Dendritic cell treated with granulocyte-macrophage colony-stimulating factor and Interleukin-4, amounts not matched to agents 40 ng/mL and 50 ng/mL, for 4 days (primary cell): ENCODE measurements around the gene OR13C8.
"Not testable (repeated sequence)": the region's sequence is repeated elsewhere in the genome, so short reads cannot be mapped to it uniquely, and the experiment has no call there.

Experiments used
- H3K27ac Mint-ChIP-seq: one replicate; pipeline ENCODE4 v1.8.0; 2022; ENCODE audit warnings: mild to moderate bottlenecking, mixed read lengths
- H3K27me3 Mint-ChIP-seq: one replicate; pipeline ENCODE4 v1.8.0; 2022; ENCODE audit warnings: mild to moderate bottlenecking, mixed read lengths
- H3K36me3 Mint-ChIP-seq: one replicate; pipeline ENCODE4 v1.8.0; 2022; ENCODE audit warnings: low read depth, mixed read lengths
- H3K4me1 Mint-ChIP-seq: one replicate; pipeline ENCODE4 v1.8.0; 2022; ENCODE audit warnings: low read depth, mixed read lengths
- H3K4me3 Mint-ChIP-seq: one replicate; pipeline ENCODE4 v1.8.0; 2022; ENCODE audit warnings: mild to moderate bottlenecking, moderate library complexity, mixed read lengths
- H3K9me3 Mint-ChIP-seq: one replicate; pipeline ENCODE4 v1.8.0; 2022; ENCODE audit warnings: mixed read lengths
- intact Hi-C: fragments of 100-400 bp; cut with micrococcal nuclease; formaldehyde crosslinking; loops from one replicate; pipeline ENCODE4 v1.15.0; 2022

OR13C8 gene

DNA sequence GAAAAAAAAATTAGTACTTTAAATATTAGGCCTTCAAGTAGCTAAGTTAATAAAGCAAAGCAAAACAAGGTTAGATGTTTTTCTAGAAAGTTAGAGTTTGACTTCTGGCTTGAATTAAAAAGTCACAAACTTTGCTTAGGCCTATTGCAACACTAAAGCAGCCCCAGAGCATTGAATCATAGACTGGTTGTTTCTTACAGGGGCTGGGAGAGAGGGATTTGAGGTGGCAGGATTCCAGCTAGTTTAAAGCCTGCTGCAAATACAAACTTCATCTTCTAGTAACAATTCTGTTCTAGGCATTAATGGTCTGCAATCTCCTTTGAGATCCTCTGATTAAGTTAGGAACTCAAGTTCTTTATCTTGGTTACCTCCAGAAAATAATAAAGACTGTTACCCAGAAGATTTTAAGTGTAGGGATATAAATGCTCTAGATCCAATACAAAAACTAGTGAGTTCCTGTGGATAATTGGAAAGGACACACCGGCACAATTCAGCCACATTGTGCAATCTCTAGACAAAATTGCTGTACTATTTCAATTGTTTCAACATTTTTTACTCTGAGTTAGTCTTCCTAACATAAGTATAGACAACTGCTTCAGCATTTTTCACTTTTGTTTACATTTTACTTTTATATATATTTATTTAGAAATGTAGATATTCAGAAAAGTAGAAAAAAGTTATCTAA, 17.7 kb downstream of the OR13C8 start:
- H3K9me3 Mint-ChIP-seq = no peaks in the 10 kb centered on the region
- H3K4me3 Mint-ChIP-seq = no peak overlapping the region
- no peaks in the 10 kb centered on the region for H3K4me1 Mint-ChIP-seq
- no peaks in the 10 kb centered on the region for H3K36me3 Mint-ChIP-seq
- H3K27me3 Mint-ChIP-seq = no peaks in the 10 kb centered on the region
- intact Hi-C loops = no loop called here
- no peak overlapping the region for H3K27ac Mint-ChIP-seq

DNA sequence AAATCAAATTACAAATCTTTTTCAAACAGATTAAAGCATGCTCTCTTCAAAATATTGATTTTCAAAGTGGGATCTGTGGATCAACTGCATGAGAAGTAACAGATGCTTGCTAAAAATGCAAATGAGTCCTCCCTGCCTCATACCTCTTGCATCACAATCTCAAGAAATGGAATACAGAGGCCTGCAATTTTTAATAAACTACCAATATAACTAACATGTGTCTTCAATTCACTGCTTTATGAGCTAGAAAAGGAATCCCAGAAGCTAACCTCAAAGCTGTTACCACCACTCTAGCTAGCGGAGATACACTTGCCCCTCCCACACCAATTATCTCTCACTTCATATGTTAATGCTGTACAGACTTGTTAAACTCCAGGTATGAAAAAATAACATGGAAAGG, 20.7 kb downstream of the OR13C8 start:
- Mint-ChIP-seq H3K36me3 (no peaks in the 10 kb centered on the region), H3K4me1 (no peaks in the 10 kb centered on the region), H3K4me3 (no peak overlapping the region), H3K27me3 (no peaks in the 10 kb centered on the region), H3K27ac (no peak overlapping the region), H3K9me3 (no peaks in the 10 kb centered on the region)
- intact Hi-C loops = no loop called here

DNA sequence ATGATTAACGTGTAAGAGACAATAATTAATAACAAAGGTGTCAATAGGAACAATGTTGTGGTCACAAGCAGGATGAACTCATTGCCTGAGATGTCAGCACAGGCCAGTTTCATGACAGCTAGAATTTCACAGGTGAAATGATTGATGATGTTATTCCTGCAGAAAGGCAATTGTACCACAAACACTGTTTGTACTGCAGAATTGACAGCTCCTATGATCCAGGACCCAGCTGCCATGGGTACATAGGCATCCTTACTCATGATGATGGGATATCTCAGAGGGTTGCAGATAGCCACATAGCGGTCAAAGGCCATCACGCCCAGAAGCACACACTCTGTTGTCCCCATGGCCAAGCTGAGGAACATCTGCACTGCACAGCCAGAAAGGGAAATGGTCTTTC, 29.8 kb downstream of the OR13C8 start:
- intact Hi-C loops, H3K4me3 Mint-ChIP-seq, H3K27ac Mint-ChIP-seq, H3K9me3 Mint-ChIP-seq, H3K36me3 Mint-ChIP-seq, H3K27me3 Mint-ChIP-seq, H3K4me1 Mint-ChIP-seq: not testable (repeated sequence)

DNA sequence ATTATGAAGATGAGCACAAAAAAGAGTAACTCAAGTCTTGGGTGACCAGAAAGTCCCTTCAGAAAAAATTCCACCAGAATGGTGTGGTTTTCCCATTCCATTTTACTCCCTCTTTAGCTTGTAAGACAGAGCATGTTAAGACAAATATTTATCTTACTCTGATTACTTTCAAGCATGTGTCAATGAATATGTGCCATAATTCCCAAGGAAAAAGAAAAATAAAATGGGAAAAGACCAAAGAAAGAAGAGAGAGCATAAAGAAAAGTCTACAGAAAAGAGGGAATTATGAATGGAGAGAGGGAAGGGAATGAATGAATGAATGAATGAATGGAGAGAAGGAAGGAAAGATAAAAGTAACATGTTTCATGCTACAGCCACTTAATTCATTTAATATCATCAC, 30.3 kb downstream of the OR13C8 start, which contains the start of gene OR13C5:
TSS of gene OR13C5 (minus strand) at position 101 of the 400 bp plus-strand sequence. CDS start at position 101, 0 bp downstream.
- H3K36me3 Mint-ChIP-seq, H3K4me1 Mint-ChIP-seq, H3K4me3 Mint-ChIP-seq, H3K27me3 Mint-ChIP-seq, H3K27ac Mint-ChIP-seq, intact Hi-C loops, H3K9me3 Mint-ChIP-seq: not testable (repeated sequence)

DNA sequence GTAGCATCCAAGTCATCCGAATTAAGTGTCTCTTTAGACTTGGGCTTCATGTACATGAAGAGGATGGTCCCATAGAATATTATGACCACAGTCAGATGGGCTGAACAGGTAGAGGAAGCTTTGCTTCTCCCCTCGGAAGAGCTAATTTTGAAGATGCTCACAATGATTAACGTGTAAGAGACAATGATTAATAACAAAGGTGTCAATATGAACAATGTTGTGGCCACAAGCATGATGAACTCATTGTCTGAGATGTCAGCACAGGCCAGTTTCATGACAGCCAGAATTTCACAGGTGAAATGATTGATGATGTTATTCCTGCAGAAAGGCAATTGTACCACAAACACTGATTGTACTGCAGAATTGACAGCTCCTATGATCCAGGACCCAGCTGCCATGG, 35.8 kb downstream of the OR13C8 start:
- intact Hi-C loops = no loop called here
- no peaks in the 10 kb centered on the region for H3K4me1 Mint-ChIP-seq
- no peaks in the 10 kb centered on the region for H3K9me3 Mint-ChIP-seq
- no peaks in the 10 kb centered on the region for H3K27me3 Mint-ChIP-seq
- H3K4me3 Mint-ChIP-seq = no peak overlapping the region
- no peaks in the 10 kb centered on the region for H3K36me3 Mint-ChIP-seq
- no peak overlapping the region for H3K27ac Mint-ChIP-seq

DNA sequence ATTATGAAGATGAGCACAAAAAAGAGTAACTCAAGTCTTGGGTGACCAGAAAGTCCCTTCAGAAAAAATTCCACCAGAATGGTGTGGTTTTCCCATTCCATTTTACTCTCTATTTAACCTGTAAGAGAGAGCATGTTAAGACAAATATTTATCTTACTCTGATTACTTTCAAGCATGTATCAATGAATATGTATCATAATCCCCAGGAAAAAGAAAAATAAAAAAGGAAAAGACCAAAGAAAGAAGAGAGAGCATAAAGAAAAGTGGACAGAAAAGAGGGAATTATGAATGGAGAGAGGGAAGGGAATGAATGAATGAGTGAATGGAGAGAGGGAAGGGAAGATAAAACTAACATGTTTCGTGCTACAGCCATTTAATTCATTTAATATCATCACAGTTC, 36.6 kb downstream of the OR13C8 start, which contains the start of gene OR13C2:
TSS of gene OR13C2 (minus strand) at position 101 of the 400 bp plus-strand sequence. CDS start at position 101, 0 bp downstream.
- H3K4me3 Mint-ChIP-seq, H3K9me3 Mint-ChIP-seq, intact Hi-C loops, H3K27me3 Mint-ChIP-seq, H3K4me1 Mint-ChIP-seq, H3K27ac Mint-ChIP-seq, H3K36me3 Mint-ChIP-seq: not testable (repeated sequence)

DNA sequence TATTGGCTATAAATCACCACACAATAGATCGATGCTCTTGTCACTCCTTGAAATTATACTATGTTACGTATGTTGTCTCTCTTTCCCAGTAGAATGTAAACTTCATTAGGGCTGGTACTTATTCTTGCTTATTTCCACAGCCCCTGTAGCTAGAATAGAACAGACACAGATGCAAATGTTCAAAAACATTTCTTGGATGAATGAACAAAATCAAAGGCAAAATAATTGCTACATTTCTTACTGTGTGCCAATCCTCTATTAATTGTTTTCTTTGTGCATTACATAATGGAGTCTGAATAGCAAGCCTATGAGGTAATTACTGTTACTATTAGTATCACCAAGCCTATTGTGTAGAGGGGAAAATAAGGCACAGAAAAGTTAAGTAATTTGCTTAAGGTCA, 37.2 kb downstream of the OR13C8 start:
- H3K27ac Mint-ChIP-seq = no peak overlapping the region
- no peak overlapping the region for H3K4me3 Mint-ChIP-seq
- no peaks in the 10 kb centered on the region for H3K27me3 Mint-ChIP-seq
- no peaks in the 10 kb centered on the region for H3K4me1 Mint-ChIP-seq
- intact Hi-C loops = no loop called here
- no peaks in the 10 kb centered on the region for H3K36me3 Mint-ChIP-seq
- H3K9me3 Mint-ChIP-seq = no peaks in the 10 kb centered on the region

DNA sequence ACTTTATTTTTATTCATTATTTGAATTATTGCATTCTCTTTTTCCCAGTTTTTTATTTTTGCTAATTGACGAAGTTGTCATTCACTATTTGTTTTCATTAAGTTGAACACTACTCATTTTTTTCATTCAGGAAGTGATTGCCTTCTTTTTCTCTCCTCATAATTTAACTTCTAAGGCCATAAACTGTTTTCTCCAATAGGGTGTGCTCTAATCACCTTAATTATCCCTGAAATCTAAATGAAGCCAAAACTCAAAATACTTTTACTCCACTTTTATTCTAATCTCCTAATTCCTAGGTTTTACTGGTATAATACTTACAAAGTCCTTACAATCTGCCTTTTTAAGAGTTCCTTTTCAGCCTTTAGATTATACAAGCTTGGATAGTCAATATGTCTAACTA, 39.4 kb downstream of the OR13C8 start:
- no peak overlapping the region for H3K4me3 Mint-ChIP-seq
- no peaks in the 10 kb centered on the region for H3K36me3 Mint-ChIP-seq
- intact Hi-C loops = no loop called here
- no peaks in the 10 kb centered on the region for H3K27me3 Mint-ChIP-seq
- H3K4me1 Mint-ChIP-seq = no peaks in the 10 kb centered on the region
- no peaks in the 10 kb centered on the region for H3K9me3 Mint-ChIP-seq
- no peak overlapping the region for H3K27ac Mint-ChIP-seq

DNA sequence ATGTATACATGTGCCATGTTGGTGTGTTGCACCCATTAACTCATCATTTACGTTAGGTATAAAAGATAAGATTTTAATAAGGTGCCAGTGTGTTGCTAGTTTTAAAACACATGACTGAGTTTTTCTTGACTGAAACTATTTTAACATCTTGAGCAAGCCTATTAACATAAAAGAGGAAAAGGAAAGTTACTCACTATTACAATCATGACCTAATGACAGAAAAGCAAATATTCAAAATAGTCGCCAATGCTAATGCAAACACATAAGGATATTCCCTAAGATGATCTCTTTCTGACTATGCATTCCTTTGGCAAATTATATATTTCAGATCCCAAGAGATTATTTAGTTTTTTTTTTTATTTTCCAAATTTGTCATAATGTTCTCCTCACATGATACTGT, 42.2 kb downstream of the OR13C8 start:
- H3K4me3 Mint-ChIP-seq = no peak overlapping the region
- H3K27ac Mint-ChIP-seq = no peak overlapping the region
- no peaks in the 10 kb centered on the region for H3K9me3 Mint-ChIP-seq
- H3K27me3 Mint-ChIP-seq = no peaks in the 10 kb centered on the region
- H3K4me1 Mint-ChIP-seq = no peaks in the 10 kb centered on the region
- no peaks in the 10 kb centered on the region for H3K36me3 Mint-ChIP-seq
- intact Hi-C loops = no loop called here

DNA sequence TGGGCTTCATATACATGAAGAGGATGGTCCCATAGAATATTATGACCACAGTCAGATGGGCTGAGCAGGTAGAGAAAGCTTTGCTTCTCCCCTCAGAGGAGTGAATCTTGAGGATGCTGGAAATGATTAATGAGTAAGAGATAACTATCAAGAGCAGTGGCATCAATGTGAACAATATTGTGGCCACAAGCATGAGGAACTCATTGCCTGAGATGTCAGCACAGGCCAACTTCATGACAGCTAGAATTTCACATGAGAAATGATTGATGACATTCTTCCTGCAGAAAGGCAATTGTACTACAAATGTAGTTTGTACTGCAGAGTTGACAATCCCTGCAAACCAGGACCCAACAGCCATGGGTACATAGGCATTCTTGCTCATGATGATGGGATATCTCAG, 48.5 kb downstream of the OR13C8 start:
- H3K9me3 Mint-ChIP-seq = no peaks in the 10 kb centered on the region
- intact Hi-C loops = no loop called here
- H3K4me1 Mint-ChIP-seq = no peaks in the 10 kb centered on the region
- no peaks in the 10 kb centered on the region for H3K27me3 Mint-ChIP-seq
- H3K36me3 Mint-ChIP-seq = no peaks in the 10 kb centered on the region
- H3K4me3 Mint-ChIP-seq = no peak overlapping the region
- H3K27ac Mint-ChIP-seq = no peak overlapping the region

DNA sequence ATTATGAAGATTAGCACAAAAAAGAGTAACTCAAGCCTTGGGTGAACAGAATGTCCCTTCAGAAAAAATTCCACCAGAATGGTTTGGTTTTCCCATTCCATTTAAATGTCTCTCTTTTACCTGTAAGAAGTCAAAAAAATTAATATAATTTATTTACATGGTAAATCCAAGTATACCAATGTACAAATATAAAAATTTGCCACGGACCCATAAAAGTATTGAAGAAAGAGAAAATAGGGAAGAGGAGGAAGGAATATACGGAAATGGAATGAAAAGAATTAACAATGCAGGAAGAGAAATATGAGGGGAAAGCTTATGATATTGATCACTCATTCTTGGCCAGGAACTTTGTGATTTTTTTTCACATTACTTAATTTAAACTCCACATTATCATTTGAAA, 49.1 kb downstream of the OR13C8 start, which contains the start of gene OR13C9:
TSS of gene OR13C9 (minus strand) at position 101 of the 400 bp plus-strand sequence. CDS start at position 101, 0 bp downstream.
- H3K36me3 Mint-ChIP-seq = no peaks in the 10 kb centered on the region
- H3K9me3 Mint-ChIP-seq = no peaks in the 10 kb centered on the region
- H3K4me3 Mint-ChIP-seq = no peak within 1 kb of the TSS
- no peaks in the 10 kb centered on the region for H3K27me3 Mint-ChIP-seq
- H3K27ac Mint-ChIP-seq = no peak within 1 kb of the TSS
- intact Hi-C loops = no loop called here
- no peaks in the 10 kb centered on the region for H3K4me1 Mint-ChIP-seq
